Astrocyte of the spinal cord (primary cell): ENCODE measurements around the gene SSH3.
A peak's percentile ranks its signal among the peaks of the same experiment; 100 is the strongest.

Experiments used
- DNase-seq: peaks from one replicate; pipeline ENCODE4 v3.0.0; 2011; ENCODE audit warnings: low read depth, low spot score
- H3K4me3 ChIP-seq: 2 replicates; pipeline ENCODE4 v1.5.1; 2011; ENCODE audit warnings: low read depth, mild to moderate bottlenecking, low read length, moderate library complexity
- CTCF ChIP-seq: IDR thresholded peaks from 2 replicates; pipeline ENCODE4 v1.5.1; 2012; ENCODE audit warnings: low read depth, mild to moderate bottlenecking, low read length, inconsistent platforms
- in situ Hi-C: cut with HindIII; loops from 2 replicates; pipeline ENCODE4 v1.10.0; 2017; ENCODE audit warnings: low sequenced_read_pairs

SSH3 gene

GRCh38 chr11:67312187-67313021, 9.1 kb downstream of the SSH3 start:
- no peak for DNase-seq
- TF ChIP-seq CTCF: no peak
- in situ Hi-C loops: no loop called here
- H3K4me3 ChIP-seq: no peak overlapping the region

DNA sequence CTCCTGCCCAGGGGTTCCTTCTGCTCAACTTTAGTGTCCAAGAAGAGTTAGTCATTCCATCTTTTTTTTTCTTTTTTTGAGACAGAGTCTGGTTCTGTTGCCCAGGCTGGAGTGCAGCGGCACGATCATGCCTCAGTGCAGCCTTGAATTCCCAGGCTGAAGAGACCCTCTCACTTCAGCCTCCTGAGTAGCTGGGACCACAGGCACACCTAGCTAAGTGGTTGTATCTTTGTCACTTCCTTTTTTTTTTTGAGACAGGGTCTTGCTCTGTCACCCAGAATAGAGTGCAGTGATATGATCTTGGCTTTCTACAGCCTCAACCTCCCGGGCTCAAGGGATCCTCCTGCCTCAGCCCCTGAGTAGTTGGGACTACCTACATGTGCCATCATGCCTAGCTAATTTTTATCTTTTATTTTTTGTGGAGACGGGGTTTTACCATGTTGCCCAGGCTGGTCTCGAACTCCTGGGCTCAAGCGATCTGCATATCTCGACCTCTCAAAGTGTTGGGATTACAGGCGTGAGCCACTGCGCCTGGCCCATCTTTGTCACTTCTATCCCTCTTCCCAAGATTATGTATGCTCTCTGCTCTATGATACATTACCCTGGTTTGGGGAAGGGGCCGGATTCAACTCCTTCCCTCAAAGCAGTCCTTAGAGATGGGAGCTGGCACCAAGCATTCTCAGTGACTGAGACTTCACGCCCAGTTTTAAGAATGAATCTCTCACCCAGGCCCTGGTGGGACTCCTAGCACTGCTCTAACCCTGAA, 10.0 kb downstream of the SSH3 start:
- DNase-seq: no peak
- TF ChIP-seq CTCF: no peak
- H3K4me3 ChIP-seq: no peak overlapping the region
- in situ Hi-C loops: no loop called here

DNA sequence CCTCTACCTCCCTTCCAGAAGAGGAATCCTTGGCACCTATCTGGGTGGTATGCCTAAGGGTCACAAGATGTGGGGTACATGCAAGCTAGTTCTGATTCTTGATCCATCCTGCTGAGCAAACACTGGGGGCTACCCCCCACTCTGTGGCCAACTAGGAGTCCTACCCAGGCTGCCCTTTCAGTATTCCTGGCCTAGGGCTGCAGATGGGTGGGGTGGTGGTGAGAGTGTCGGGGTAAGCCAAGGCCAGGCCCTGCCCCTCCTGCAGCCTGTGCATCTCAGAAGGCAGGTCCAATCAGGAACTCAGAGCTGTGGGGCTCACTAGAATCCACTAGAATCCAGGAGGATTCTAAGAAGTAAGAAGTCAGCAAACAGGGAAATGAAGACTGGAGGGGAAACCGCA, 10.9 kb downstream of the SSH3 start:
- no peak for DNase-seq
- no peak overlapping the region for H3K4me3 ChIP-seq
- in situ Hi-C loops: no loop called here
- TF ChIP-seq CTCF: no peak

GRCh38 chr11:67315325-67315909, 12.1 kb downstream of the SSH3 start:
- DNase-seq: no peak
- H3K4me3 ChIP-seq: no peak overlapping the region
- TF ChIP-seq CTCF: no peak
- in situ Hi-C loops: no loop called here

DNA sequence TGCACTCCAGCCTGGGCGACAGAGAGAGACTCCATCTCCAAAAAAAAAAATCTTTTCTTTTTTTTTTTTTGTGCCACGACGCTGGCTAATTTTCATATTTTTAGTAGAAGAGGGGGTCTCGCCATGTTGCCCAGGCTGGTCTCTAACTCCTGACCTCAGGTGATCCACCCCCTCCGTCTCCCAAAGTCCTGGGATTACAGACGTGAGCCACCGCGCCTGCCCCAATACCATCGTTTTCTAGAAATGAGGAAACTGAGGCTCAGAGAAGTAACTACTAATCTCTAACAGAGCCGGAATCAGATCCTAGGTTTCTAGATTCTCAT, 13.5 kb downstream of the SSH3 start:
- no peak for TF ChIP-seq CTCF
- in situ Hi-C loops: no loop called here
- DNase-seq: no peak
- peak overlapping the region; percentile 86 for H3K4me3 ChIP-seq

DNA sequence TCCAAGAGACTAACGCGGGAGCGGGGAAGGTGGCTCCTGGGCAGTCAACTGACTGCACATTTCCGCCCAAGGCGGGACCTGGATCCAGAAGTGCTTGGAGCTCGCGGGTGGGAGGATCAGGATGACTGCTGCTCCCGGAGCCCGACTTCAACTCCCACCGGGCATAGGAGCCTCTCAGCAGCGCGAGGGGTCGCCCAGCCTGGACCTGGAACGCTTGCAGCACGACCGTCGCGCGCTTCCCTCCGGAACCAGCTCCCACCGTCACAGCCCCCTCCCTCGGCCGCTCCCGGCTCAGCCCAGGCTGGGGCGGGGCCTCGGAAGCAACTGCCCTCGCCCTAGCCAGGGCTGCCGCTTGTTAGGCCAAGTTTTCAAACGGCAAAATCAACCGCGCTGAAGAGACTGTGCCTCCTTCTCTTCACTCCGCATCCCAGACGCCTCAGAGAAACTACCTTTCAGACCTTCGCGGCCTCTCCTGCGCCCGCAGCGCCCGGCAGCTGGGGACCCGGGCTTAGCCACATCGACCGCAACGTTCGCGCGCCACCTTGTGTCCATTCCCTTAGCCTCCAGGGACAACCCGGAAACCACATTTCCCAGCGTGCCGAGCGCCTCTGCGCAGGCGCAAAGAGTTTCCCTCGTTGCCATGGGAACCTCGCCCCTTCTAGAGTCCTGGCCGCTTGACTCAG, 14.0 kb downstream of the SSH3 start:
- peak overlapping the region; percentile 86 for H3K4me3 ChIP-seq
- peak; percentile 85 for TF ChIP-seq CTCF
- in situ Hi-C loops: no loop called here
- DNase-seq: peak; percentile 94
